SK-N-MC (cell line): ENCODE data around the gene CSNK1G1.

ENCODE experiments used
- EZH2 ChIP-seq: fragments of 200-600 bp; sonication (generic); IDR thresholded peaks from one replicate; pipeline ENCODE4 v1.6.1; 2017; ENCODE audit warnings: antibody characterized with exemption
- POLR2AphosphoS5 ChIP-seq: IDR thresholded peaks from 2 replicates; pipeline ENCODE4 v1.6.1; 2012; ENCODE audit warnings: mild to moderate bottlenecking, low read depth, low read length, borderline replicate concordance

DNA sequence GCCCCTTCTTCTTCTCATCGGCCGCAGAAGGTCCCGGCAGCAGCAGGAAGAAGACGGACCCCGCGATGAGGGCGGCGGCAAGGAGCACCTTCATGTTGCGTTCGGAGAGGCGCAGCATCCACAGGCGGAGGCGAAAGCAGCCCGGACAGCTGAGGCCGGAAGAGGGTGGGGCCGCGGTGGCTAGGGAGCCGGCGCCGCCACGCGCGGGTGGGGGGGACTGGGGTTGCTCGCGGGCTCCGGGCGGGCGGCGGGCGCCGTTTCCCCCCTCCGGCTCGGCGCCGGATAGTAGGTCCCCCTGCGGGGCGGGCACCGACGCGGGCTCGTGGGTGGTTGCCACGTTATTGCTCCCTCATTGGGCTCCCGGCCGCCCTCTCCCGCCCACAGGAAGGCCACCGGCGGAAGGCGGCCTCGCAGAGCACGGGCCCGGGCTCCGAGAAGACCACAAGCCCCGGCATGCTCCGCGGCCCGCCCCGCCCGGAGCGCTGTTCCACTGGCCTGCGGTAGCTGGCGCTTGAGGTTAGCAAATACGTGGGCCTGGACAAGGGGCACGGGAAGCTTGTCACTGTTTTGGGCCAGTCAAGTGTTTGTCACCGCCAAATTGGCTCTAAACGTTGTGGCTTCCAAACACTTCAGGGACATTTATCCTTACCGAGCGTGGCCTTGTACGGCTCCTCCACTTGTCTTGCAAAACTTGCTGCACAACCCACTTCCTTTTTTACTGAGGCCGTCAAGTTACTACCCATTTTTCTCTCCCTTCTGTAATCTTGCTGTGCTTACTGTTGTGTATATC, 192.9 kb downstream of the CSNK1G1 start, which contains the start of gene PPIB:
- TF ChIP-seq POLR2AphosphoS5 (peak; percentile 79), EZH2 (no peak)
